GM19238 (cell line): ENCODE results near the gene BCL2L13.

Experiments used
- DNase-seq: peaks from one replicate; pipeline ENCODE4 v3.0.0; 2011; ENCODE audit warnings: low spot score; ENCODE audit not compliant: insufficient read length

The BCL2L13 gene, protein sequence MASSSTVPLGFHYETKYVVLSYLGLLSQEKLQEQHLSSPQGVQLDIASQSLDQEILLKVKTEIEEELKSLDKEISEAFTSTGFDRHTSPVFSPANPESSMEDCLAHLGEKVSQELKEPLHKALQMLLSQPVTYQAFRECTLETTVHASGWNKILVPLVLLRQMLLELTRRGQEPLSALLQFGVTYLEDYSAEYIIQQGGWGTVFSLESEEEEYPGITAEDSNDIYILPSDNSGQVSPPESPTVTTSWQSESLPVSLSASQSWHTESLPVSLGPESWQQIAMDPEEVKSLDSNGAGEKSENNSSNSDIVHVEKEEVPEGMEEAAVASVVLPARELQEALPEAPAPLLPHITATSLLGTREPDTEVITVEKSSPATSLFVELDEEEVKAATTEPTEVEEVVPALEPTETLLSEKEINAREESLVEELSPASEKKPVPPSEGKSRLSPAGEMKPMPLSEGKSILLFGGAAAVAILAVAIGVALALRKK

DNA sequence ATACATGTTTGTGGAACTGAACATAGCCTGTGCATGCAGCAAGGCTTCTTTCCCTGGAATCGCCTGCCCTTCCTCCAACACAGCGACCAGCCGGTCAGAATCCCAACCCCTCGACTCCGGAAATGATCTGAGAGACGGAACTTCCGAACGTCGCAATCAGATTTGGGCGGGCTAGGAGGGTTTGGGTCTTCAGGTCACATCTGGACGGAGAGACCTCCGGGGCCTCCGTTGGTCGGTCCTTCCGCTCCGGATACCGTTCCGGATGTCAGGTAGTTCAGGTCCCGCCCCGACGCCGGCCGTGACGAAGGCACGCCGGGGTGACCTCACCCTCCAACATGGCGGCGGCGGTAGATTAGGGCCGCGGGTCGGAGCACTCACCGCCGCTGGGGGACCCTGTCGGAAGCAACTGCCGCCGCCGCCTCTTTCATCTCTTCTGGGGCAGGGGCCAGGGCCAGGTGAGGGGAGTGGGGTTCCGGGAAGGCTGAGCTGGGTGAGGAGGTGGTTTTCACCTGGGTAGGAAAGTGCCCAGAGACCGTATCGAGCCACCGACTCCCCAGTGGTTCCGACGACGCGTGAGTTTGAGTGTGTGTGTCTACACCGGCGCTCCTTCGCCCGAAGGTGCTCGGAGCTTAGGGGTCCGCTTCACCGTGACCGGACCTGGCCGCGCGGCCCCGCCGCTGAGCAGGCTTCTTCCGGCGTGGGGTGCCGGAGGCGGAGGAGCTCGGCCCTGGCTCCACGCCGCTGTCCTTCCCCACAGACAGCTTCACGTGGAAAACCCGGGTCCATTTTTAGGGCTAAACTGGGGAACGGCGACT, at the start of gene BCL2L13:
TSS of gene BCL2L13 (plus strand) at position 326 of the 815 bp plus-strand sequence. CDS start 16,955 bp downstream, outside the sequence.
- DNase-seq: peak; percentile 90

DNA sequence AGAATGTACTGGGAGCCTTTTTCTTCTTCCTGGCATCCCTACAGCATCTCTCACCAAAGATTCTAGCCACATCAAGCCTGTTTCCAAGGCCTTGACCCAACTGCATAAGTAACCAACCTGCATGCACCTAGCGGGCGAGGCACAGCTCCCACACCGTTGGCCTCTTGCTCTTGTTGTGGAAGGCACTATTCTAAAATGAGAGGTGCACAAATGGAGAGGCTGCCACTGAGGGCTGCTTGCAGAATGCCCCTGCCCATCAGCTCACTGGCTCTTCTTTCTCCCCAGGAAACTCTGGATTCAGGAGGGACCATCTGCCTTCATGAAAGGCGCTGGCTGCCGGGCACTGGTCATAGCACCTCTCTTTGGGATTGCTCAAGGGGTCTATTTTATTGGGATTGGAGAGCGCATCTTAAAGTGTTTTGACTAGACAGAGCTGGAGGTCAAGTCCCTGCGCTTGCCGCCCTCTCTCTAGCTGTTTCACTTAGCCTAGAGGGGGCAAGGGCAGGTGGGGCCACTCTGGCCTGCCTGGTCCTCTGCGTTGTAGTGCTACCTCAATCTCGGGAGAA, 48.7 kb upstream of the BCL2L13 start:
- DNase-seq: no peak

DNA sequence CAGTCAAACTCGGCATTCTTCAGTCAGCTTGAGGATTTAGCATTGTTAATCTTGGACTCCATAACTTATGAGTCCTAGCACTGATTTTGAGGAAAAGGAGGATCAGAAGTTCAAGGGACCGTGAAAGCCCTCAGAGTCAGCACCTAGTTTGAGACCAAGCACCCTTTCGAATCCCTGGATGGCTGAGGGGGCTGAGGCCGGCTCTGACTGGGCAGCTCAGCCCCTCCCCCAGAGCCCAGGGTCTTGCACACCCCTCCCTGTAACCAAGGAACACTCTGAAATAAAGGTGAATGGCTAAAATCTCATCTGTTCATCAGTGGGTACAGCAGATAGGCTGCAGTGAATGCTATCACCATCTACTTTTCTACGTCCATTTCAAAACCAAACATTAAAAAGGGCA, 48.0 kb upstream of the BCL2L13 start:
- DNase-seq: no peak

DNA sequence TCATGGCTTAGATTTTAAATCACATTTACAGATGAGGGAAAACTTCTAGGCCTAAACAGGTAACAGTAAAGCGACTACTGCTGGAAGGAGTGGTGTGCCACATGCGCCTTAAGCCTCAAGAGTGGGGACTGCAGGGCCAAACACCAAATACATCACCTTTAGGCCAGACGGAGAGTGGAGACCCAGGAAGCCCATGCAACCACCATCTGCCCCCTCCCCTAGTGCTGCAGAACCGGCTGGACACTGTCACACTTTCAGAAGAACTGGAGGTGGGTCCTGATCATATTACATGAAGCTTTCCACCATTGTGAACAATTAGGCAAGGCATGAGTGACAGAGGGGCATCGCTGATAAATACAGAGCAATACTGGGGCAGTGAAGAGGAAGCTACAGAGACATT, 46.4 kb upstream of the BCL2L13 start:
- DNase-seq: no peak

DNA sequence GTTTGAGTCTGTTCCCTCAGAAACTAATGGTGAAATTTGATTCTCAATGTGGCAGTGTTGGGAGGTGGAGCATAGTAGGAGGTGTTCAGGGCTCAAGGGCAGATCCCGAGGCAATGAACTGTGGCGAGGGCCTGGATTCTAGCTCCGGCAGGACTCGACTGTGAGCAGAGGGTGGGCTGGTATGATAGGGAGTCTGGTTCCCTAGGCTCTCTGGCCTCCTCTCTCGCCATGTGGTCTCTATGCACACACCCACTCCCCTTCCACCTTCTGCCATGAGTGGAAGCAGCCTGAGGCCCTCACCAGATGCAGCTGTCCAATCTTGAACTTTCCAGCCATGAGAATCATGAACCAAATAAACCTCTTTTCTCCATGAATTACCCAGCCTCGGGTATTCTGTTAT, 42.3 kb upstream of the BCL2L13 start:
- no peak for DNase-seq

DNA sequence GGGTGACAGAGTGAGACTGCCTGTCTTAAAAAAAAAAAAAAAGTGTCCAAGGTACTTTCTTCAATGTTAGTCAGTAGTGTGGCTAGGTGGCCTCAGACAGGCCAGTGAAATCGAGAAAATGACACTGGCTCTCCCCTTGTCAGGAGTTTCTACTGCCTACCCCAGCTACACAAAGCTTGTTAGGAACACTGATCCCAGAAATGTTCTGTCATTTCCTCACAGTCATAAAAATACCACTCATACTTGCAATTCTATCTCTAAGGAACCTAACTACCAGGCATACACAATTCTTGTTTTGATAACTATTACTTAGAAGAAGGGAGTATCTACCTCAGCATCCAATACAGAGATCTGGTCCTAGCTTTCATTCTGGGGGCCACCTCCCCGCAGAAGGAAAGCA, 41.3 kb upstream of the BCL2L13 start:
- DNase-seq: no peak

DNA sequence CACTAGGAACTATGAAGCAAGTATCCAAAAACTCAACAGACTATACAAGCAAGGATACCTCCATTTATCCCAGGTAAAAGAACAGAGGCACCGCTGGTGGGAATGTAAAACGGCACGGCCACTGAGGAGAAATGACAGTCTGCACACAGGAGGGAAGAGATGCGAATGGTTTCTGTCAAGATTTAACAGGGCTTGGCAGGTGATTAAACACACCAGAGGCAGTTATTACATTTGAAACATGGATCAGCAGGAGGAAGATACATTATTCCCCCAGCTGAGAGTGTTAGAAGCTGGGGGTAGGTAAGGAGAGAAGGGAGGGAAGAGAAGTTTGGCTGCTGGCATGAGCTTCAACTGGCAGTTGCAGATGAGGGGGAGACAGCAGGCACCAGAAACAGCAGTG, 40.2 kb upstream of the BCL2L13 start:
- DNase-seq: no peak

DNA sequence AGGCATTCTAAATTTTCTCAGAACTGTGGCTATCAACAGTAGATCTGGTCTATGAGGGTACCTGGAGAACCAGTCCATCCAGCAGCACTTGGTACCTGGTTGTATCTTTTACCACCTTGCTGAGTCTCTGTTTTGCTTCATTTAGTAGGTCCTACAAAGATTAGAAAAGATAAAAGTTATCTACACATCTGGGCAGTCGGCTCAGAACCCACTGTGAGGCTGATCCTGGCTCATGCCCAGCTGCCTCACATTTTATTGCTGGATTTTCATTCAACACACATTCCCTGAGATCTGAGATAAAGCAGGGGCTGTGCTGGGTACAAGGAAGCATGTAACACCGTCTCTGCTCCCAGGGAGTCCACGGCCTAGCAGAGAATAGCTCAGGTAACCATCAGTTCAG, 37.5 kb upstream of the BCL2L13 start:
- DNase-seq: no peak

DNA sequence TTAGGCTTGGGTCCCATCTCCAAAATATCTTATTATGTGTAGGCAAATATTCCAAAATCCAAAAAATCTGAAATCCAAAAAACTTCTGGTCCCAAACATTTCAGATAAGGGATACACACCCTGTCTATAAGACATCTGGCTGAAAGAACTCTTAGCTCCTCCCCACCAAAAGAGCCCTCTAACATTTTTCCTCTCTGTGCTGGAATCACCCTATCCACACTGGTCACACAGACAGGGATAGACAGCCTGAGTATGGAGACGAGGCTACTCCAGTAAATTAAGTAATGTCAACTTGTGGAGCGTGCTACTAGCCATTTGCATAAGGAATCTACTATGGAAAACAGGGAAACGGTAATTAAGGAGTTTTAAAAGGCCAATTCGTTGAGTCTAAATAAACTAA, 34.9 kb upstream of the BCL2L13 start:
- no peak for DNase-seq

DNA sequence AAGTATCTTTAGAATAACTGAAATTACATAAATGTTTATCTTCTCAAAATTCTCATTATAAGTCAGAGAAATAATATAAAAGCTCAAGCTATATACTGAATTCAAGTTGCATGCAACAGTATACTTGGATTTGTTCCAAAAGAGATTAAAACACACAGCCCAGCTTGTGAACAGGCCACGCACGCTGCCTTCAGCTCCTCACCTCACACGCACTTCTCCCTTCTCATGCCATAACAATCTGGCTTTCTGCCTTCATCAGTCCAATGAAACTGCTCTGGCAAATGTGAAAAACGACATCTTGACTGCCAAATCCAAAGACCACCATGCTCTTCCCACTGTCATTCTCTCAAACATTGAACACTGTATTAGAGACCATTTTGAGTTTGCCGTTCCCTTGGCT, 32.1 kb upstream of the BCL2L13 start:
- no peak for DNase-seq

DNA sequence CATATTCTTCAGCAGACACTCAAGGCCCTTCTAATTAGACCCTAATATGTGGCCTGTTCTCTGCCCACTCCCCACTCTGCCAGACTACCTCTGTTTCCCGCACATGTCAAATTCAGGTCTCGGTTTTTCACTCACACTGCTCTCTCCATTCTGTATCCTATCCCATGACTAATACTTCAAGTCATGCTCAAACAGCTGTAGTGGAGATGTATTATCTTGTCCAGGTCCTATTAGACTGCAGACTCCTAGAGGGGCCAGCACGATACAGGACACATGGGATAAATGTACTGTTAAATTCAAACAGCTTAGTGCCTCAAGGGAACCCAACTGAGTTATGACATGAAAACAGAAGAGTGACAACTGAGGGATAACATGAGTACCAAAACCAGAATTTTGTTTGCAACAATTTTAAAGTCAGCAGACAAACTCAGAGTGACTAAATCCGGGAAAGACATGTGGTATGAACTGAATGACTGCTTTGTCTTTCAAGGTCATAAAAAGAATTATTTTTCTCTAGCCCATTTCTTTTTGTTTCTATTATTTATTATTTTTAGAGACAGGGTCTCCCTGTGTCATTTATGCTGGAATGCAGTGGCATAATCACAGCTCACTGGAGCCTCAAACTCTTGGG, 30.6 kb upstream of the BCL2L13 start:
- no peak for DNase-seq

DNA sequence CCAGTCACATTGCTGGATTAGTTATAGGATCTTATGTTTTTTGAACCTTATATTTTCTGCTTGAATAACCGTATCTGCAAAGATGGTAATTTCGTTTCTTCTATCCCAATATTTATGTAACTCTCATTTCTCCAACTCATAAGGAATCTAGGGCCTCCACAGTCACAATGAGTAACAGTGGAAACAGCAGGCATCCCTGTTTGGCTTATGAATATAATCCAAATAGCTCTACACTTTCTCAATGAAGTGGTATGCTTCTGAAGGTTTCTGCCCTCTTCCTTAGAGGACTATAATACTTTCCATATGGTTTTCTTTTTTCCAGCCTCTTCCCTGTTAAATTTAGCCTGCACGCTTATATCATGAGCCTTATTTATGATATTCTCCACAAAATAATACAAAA, 26.5 kb upstream of the BCL2L13 start:
- DNase-seq: no peak

DNA sequence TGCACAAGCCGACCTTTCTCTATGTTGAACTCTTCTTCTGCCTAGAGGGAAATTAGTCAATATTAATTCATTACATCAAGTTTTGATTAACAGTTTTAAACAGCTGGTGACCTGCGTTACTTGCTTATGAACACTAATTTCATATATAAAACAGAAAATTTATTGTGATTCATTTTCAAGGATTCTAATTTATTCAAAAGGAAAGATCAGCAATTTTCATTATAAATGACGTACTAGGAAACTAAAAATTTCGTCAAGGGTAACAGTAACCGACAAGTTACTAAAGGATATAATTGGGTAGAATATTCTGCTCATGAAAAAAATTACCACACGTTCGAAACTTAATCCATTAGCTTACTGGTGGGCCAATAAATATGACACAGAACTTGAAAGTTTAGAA, 25.3 kb upstream of the BCL2L13 start:
- no peak for DNase-seq

DNA sequence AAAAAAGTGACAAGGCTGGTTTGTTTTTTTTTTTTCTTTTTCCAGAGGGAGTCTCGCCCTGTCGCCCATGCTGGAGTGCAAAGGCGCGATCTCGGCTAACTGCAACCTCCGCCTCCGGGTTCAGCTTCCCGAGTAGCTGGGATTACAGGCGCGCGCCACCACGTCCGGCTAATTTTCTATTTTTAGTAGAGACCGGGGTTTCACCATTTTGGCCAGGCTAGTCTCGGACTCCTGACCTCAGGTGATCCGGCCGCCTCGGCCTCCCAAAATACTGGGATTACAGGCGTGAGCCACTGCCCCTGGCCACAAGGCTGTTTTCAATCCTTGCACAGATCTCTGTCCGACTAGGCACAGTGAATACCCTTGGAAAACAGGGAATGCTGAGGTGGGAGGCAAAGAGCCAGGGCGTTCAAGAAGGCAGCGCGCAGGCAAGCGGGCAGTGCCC, 10.6 kb upstream of the BCL2L13 start:
- DNase-seq: no peak

DNA sequence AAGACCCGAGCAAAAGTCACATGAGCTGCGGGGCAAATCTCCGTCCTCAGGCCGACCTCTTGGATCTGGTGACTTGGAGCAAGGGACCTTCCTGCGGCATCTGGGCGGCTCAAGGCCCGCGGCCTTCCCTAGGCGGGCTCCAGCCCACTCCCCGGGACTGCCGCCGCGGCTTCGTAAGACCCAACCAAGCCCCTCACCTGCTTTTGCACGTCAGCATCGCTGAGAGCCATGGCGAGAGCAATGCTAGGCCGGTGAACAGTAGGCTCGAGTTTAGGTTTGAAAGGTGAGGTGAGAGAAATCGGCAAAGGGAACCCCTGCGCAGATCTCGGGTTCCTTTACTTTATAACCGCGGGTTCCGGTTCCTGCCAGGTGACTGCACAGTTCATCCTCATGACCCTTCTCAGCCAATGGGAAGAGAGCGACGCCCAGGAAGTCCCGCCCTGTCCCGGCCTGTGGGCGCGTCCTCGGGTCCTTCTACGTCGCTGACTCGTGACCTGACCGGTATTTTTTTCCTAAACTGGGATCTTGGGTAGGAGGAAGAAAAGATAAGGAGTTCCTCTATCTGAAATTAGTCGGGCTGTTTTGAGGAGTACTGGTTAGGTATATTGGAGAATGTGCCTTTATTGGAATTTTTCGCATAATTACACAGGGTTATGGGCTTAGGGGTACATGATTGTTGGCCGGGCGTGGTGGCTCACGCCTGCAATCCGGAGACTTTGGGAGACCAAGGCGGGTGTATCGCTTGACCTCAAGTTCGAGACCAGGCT, 10.0 kb upstream of the BCL2L13 start, which contains the start of gene ATP6V1E1:
TSS of gene ATP6V1E1 (minus strand) at position 344 of the 767 bp plus-strand sequence. CDS start at position 230, 114 bp downstream.
- peak; percentile 91 for DNase-seq

DNA sequence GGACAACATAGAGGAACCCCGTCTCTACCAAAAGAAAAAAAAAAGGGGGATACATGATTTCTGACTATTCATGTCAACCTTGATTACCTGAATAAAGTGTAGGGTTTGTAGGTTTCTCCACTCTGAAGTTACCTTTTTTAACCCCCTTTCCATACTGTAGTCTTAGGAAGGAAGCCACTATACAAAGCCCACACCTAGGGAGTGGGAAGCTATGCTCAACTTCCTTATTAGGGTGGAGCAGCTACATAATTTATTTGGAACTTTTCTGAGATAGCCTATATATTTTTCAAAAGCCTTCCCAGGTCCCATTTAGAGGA, 9.4 kb upstream of the BCL2L13 start:
- DNase-seq: no peak

DNA sequence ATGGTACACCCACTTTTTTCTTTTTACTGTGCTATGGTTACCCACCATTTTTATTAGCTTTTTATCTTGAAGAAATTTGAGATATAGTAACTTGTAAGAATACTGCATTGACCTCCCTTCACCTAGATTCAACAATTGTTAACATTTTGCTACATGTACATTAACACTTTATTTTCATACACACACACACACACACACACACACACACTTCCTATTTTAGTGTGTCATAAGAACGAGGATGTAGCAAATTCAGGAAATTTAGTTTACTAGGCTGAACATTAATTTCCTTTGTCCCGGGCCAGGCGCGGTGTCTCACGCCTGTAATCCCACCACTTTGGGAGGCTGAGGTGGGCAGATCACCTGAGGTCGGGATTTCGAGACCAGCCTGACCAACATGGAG, 8.9 kb upstream of the BCL2L13 start:
- DNase-seq: no peak

DNA sequence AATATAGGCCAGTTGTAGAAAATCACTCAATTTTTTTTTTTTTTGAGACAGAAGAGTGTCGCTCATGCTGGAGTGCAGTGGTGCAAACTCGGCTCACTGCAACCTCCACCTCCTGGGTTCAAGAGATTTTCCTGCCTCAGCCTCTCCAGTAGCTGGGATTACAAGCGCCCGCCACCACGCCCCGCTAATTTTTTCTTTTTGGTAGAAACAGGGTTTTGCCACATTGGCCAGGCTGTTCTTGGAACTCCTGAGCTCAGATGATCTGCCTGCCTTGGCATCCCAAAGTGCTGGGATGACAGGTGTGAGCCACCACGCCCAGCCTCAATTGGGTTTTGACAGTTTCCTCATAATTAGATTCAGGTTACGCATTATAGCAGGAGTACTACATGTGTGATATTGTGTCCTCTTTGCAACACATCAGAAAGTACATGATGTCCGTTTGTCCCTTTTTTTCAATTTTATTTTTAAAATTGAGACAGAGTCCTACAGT, 7.4 kb upstream of the BCL2L13 start:
- no peak for DNase-seq

DNA sequence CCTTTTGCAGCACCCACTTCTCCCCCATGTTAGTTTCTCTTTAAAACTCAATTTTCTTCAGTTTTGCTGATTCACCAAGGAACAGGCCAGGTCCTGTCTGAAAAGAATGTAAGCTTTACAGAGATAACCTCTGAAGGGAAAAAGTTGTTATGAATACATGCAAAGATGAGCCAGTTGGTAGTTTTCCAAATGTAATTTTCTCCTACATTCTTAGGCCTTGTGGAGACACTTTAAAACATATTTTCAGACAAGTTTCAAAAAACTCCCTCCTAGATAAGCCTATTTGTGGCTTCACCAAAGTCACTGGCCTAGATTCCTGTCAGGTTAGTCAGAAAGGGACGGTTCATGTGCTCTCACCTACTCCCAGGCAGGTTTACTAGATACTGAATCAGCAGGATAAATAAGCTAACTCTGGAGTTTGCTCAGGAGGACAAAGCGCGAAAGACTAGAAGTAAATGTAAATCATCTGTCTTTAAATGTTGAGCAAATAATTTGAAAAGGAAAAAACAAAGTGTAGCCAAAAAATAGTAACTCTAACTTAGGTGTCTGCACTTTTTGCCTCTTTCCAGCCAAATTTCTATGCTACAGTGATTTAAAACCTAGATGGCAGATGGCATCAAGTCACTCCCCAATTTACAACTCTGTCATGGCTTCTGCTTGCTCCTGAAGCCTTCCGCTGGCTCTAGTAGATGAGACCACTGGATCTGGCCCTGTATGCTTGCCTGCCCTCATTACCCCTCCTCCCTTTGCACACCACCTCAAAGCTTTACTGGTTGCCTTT, 5.2 kb upstream of the BCL2L13 start:
- no peak for DNase-seq

DNA sequence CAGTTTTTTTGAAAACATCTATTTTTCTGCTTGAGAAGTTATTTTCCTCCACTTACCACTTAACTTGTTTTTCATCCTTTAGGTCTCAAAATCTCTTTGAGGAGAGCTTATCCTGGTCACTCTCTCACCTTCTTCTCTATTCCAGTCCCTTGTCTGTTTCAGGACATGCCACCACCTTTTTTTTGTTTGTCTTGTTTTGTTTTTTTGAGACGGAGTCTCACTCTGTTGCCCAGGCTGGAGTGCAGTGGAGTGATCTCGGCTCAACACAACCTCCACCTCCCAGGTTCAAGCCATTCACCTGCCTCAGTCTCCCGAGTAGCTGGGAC, 4.6 kb upstream of the BCL2L13 start:
- DNase-seq: no peak
